HG03378 (cell line): Measurements from ENCODE around the gene ENDOV.

ENCODE experiments used
- ATAC-seq: cut with Tn5 transposase; IDR thresholded peaks from one replicate; pipeline ENCODE4 v1.9.1; 2021; ENCODE audit warnings: mild to moderate bottlenecking, moderate library complexity; ENCODE audit not compliant: unreplicated experiment

Gene ENDOV

GRCh38 chr17:80430446-80431245 lies 15.7 kb downstream of the ENDOV start:
- no peak for ATAC-seq

- no peak for ATAC-seq
Measured at GRCh38 chr17:80431246-80432195, 16.6 kb downstream of the ENDOV start.

DNA sequence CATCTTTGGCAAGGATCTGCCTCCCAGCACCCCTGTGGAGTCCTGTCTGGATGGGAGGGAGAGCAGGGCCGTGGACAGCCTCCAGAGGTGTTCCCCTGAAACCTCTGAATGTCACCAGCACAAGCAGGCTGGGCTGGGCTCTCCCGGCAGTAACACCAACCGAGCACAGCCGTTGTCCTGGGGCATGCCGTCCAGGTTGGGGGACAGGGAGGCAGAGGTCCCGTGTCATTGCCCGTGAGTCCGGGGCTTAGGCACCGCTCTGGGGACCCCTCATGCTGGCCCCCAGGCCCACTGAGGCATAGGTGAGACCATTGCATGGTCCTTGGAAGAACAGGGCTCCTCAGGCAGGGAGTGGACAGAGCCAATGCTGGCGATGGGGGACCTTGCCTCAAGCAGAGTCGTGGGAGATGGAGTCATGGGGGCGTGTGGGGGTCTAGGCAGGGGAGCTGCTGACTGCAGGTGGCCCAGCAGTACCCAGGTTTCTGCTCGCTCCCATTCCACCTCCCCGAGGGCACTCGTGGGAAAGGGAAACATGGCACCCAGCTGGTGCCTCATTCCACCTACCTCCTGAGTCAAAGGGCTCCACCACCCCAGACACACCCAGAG lies 17.5 kb downstream of the ENDOV start:
- no peak for ATAC-seq

- no peak for ATAC-seq
Measured at GRCh38 chr17:80432961-80433550, 18.1 kb downstream of the ENDOV start.

DNA sequence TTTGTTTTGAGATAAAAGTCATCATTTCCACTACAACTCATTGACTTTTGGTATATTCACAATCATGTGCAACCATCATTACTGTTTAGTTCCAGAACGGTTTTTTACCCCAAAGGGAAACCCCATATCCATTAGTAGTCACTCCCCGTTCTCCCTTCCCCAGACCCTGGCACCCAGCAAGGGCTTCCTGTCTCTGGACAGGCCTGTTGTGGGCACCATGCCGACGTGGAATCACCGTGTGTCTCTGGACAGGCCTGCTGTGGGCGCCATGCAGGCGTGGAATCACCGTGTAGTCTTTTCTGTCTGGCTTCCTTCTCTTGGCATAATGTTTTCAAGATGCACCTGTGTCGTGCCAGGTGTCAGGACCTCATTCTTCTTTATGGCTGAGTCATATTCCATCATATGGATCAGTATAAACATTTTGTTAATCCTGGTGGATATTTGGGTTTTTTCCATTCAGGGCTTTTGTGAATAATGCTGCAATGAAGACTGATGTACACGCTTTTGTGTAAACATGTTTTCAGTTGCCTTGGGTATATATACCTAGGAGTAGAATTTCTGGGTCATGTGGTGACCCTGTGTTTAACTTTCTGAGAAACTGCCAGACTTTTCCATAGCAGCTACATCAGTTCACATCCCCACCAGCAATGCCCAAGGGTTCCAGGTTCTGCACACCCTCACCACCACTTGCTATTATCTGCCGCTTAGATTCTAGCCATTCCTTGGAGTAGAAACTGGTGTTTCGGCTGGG lies 19.1 kb downstream of the ENDOV start:
- no peak for ATAC-seq

DNA sequence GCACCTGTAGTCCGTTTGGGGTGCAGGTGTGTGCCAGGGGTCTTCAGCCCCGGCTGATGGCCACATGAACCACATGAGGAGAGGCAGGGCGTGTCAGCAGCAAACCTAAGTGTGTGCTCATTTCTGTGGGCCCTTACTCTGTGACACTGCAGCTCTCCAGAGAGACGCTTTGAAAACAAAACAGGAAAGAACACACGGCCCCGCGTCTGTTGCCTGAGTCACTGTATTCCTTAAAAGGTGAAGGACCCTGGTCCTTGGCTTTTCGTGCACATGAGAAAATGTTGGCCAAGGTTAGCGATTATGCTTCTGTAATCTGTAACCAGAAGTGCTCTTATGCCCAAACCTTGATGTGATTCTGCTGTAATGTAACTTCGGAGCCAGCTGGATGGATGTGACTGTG lies 22.6 kb downstream of the ENDOV start:
- no peak for ATAC-seq

DNA sequence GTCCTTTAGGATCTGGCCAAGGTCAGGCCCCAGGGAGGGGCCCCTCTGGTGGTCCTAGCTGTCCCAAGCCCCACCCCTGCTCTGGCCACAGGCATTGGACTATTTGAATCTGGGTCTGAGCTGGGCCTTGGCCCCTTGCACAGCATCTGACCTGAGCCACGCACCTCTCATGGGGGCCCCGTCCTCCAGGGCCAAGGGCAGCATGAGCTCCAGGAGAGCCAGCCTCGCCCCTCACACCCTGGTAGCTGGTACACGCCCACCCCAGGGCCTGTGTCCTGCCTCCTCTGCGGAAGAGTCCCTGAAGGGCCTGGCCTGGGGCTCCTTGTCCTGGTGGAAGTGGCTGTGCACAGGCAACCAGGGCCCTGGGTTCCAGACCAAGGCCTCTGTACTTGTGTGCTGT lies 23.8 kb downstream of the ENDOV start:
- no peak for ATAC-seq

DNA sequence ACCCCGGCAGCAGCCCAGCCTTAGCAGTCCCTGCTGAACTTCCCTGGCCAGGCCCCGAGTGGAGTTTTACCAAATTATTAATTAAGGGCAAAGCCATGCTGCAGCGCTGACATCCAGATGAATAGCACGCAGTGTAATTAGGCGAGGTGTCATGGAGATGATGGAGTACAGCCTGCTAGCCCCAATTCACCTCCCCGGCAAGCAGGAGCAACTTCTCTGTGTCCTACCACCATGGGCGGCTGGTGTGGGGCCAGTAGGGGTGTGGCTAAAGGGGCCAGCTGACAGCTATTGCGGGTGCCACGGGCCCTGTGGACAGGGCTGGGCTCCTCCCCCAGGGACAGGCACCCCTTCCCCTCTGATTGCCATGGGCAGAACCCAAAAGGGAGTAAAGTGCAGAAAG lies 24.5 kb downstream of the ENDOV start:
- no peak for ATAC-seq

- no peak for ATAC-seq
Measured at GRCh38 chr17:80441133-80441578, 26.2 kb downstream of the ENDOV start.

GRCh38 chr17:80441598-80442322 lies 26.8 kb downstream of the ENDOV start:
- no peak for ATAC-seq

DNA sequence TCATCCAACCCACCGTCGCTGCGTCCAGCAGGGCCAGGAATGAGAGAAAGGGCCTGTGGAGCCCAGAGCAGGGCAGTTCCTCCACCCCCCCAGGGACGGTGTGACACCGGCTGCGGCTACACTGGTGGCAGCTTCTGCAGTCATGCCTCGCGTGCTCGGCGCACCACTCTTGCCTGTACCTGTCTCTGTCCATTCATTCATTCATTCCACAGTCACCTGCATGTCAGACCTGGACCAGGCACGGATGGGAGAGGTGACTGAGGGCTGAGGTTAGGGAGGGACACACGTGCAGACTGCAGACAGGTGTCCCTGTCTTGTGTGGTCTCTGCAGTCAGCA lies 27.3 kb downstream of the ENDOV start:
- no peak for ATAC-seq

DNA sequence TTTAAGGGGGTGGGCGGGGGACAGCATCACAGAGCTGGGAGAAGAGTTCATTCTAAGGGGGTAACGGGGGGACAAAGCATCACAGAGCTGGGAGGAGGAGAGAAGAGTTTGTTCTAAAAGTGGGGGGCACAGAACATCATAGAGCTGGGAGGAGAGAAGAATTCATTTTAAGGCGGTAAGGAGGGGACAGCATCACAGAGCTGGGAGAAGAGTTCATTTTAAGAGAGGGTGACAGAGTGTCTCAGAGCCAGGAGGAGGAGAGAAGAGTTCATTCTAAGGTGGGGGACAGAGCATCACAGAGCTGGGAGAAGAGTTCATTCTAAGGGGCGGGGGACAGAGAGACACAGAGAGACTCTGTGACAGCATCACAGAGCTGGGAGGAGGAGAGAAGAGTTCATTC lies 27.8 kb downstream of the ENDOV start:
- ATAC-seq = no peak

- ATAC-seq = no peak
Measured at GRCh38 chr17:80443498-80443897, 28.5 kb downstream of the ENDOV start.

DNA sequence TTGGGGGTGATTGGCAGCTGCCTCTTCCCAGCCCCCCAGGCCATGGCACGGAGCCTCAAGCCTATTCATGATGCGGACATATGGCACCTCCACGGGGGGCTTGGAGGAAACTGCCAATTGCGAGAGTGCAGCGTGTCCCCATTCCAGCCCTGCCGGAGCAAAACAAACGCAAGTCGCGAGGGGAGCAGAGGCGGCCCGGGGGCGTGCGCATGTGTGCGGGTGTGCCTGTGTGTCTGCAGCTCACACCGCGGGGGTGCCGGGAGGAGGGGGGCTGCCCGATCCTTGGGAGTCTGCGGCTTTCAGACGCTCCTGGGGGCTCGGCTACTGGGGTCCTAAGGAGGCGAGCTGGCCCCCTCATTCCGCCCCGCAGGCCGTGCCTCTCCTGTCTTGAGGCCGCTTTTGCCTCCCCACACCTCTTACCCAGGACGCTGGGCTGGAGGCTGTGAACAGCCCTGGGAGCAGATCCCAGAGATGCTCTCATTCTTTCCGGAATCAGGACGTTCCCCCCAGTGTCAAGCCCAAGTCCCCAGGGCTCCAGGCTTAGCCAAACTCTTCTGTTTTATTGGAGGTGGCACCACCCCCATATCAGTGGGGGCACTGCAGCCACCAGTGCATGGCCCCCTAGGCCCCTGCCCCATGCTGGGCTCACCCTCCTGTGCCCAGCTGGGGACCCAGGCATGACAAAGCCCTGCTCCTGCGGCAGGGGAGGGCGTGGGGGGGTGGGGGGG lies 29.1 kb downstream of the ENDOV start:
- no peak for ATAC-seq

- no peak for ATAC-seq
Measured at GRCh38 chr17:80444644-80444979, 29.6 kb downstream of the ENDOV start.

- no peak for ATAC-seq
Measured at GRCh38 chr17:80445007-80445725, 30.2 kb downstream of the ENDOV start.

DNA sequence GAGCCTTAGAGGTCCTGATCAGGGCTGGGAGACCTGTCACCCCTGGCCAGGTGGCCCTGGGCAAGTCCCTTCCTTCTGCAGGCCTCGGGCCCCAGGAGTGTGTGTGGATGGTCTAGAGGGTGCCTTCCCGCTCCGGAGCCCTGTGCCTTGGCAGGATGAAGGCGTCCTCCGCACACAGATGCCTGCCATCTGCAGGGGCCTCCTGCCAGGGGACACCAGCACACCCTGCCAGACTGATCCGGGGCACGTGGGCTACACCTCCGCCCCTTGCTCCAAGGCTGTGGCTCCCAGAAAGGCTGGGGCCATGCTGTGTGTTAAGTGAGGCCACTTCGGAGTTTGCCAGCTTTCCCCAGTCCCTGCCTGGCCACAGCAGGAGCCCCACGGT lies 30.8 kb downstream of the ENDOV start:
- no peak for ATAC-seq

GRCh38 chr17:80446645-80447405 lies 31.9 kb downstream of the ENDOV start:
- no peak for ATAC-seq
